ENCODE data around the gene STK38L.

The STK38L gene

GRCh38 chr12:27345376-27345775 lies 101.3 kb downstream of the STK38L start:
- no peak for DNase-seq (ENCODE audit: low read depth in 3 of 3)

- DNase-seq (ENCODE audit: low read depth in 3 of 3), result no peak
These were observed 103.7 kb downstream of the STK38L start for GRCh38 chr12:27347779-27348178.

DNA sequence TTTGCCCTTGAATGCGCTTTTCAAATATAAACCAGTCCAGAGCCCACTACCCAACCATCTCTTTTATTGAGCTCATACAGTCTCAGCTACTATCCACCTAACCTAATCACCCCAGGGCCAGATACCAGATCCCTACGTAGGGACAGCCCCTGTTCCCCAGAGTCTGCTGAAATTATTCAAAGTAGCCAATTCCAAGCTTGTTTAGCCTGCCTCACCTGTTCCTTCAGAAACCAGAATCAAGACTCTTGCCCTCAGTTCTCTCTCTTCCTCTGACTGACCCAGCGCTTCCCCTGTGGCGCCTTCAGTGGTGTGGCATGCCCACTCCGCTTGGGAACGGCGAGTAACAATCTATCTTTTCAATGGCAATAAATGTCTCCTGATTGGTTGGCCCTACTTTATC lies 107.4 kb downstream of the STK38L start:
- DNase-seq (ENCODE audit: low read depth in 3 of 3), result no peak

GRCh38 chr12:27355486-27355885 lies 111.4 kb downstream of the STK38L start:
- no peak for DNase-seq (ENCODE audit: low read depth in 3 of 3)

GRCh38 chr12:27355979-27356378 lies 111.9 kb downstream of the STK38L start:
- no peak for DNase-seq (ENCODE audit: low read depth in 3 of 3)

DNA sequence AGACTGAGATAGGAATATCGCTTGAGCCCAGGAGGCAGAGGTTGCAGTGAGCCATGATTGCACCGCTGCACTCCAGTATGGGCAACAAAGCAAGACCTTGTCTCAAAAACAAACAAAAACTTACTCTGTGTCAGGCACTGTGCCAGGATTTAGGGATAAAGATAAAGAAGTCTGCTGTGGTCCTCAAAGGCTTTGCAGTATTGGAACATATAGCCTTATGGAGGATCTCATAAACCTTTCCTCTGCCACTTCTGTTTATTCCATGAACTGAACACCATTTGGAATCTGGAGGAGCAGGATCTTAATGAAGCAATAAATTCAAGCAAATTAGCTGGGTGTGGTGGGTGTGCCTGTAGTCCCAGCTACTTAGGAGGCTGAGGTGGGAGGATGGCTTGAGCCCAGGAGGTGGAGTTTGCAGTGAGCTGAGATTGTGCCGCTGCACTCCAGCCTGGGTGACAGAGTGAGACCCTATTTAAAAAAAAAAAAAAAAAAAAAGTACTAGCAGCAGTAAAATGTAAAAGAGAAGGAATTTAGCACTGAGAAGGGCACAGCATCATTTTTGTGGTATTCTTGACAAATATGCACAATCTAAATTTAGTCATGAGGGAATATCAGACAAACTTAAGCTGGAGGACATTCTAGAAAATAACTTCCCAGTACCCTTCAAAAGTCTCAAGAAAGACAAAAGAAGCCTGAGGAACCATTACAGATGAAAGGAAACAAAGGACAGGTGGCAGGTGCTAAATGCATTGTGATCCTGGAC lies 115.7 kb downstream of the STK38L start:
- no peak for DNase-seq (ENCODE audit: low read depth in 3 of 3)

GRCh38 chr12:27361372-27361771 lies 117.3 kb downstream of the STK38L start:
- no peak for DNase-seq (ENCODE audit: low read depth in 3 of 3)

DNA sequence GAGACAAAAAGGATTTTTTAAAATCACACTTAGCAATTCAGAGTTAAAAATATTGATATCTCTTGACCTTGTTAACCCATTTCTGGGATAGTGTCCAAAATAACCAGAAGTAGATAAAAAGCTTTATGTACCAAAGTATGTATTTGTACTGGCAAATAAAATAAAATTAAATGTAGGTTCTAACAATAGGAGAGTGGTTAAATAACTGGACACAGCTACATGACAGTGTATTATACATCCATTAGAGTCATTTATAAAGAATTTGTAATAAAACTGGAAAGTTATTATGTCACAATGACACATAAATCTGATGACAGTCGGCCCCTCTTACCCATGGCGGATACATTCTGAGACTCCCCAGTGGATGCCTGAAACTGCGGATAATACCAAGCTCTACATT lies 122.5 kb downstream of the STK38L start:
- no peak for DNase-seq (ENCODE audit: low read depth in 3 of 3)

GRCh38 chr12:27367078-27367477 lies 123.0 kb downstream of the STK38L start:
- DNase-seq (ENCODE audit: low read depth in 3 of 3), result no peak

All from stimulated activated CD4-positive, alpha-beta T cell treated with anti-CD3 and anti-CD28 coated beads, TNF-alpha, amount 100 ng/mL, for 24 hours (primary cell).